Immature natural killer cell (primary cell): ENCODE results near the gene VWA5B2. TPM values are rescaled to one million over a fixed set of nuclear protein-coding genes. Genes with fewer than 3 reads are reported as not detected.

Experiments
- DNase-seq, 3 donors: peaks; one replicate each; pipeline ENCODE4 v3.0.0; 2022; ENCODE audit warnings: mixed read lengths in 1 of 3
- H3K27ac Mint-ChIP-seq, 6 donors: one replicate each; pipeline ENCODE4 v1.8.0; 2020; ENCODE audit warnings: mixed read lengths in 6 of 6, mild to moderate bottlenecking in 5 of 6, inconsistent platforms in 4 of 6, moderate library complexity in 3 of 6
- H3K27me3 Mint-ChIP-seq, 3 donors: one replicate each; pipeline ENCODE4 v1.8.0; 2020 to 2021; ENCODE audit warnings: low read depth in 3 of 3, mild to moderate bottlenecking in 3 of 3, mixed read lengths in 3 of 3, moderate library complexity in 3 of 3, inconsistent platforms in 1 of 3
- H3K36me3 Mint-ChIP-seq, 3 donors: one replicate each; pipeline ENCODE4 v1.8.0; 2020; ENCODE audit warnings: mixed read lengths in 3 of 3, inconsistent platforms in 2 of 3, mild to moderate bottlenecking in 2 of 3
- H3K4me1 Mint-ChIP-seq, 2 donors: one replicate each; pipeline ENCODE4 v1.8.0; 2020; ENCODE audit warnings: inconsistent platforms in 2 of 2, mild to moderate bottlenecking in 2 of 2, mixed read lengths in 2 of 2, moderate library complexity in 1 of 2
- H3K4me3 Mint-ChIP-seq, 5 donors: one replicate each; pipeline ENCODE4 v1.8.0; 2020; ENCODE audit warnings: mild to moderate bottlenecking in 5 of 5, mixed read lengths in 5 of 5, inconsistent platforms in 3 of 5, moderate library complexity in 3 of 5
- H3K9me3 Mint-ChIP-seq, 6 donors: one replicate each; pipeline ENCODE4 v1.8.0; 2020; ENCODE audit warnings: mild to moderate bottlenecking in 6 of 6, mixed read lengths in 6 of 6, inconsistent platforms in 4 of 6, moderate library complexity in 3 of 6
- polyA plus RNA-seq, 3 donors: library from polyadenylated mRNA; unstranded; fragments of 300-500 nt; fragmentation: Illumina TruSeq; gene quantifications; one replicate each; pipeline ENCODE4 v1.2.3, GENCODE V29; 2021

Gene VWA5B2
- polyA plus RNA-seq, 3 donors from 2014 or later = not detected

- peaks cover 8 to 27% (median 17%) of the 10 kb centered on the region in 3 donors for H3K36me3 Mint-ChIP-seq
- no peaks in the 10 kb centered on the region for H3K9me3 Mint-ChIP-seq
- no peak overlapping the region for H3K4me3 Mint-ChIP-seq
- H3K27me3 Mint-ChIP-seq = peaks cover 0 to 2% (median 2%) of the 10 kb centered on the region in 3 donors
- no peak for DNase-seq
- H3K4me1 Mint-ChIP-seq = no peaks in the 10 kb centered on the region
- peak overlapping the region in 1 of 6 donors; percentile 64 for H3K27ac Mint-ChIP-seq
Observed at GRCh38 chr3:184196536-184196935, 32.8 kb upstream of the VWA5B2 start.

- Mint-ChIP-seq H3K27me3 (peaks cover 2% of the 10 kb centered on the region in 3 donors), H3K27ac (no peak overlapping the region), H3K4me1 (no peaks in the 10 kb centered on the region), H3K9me3 (no peaks in the 10 kb centered on the region), H3K4me3 (no peak overlapping the region), H3K36me3 (peaks cover 0 to 13% (median 12%) of the 10 kb centered on the region in 3 donors)
- no peak for DNase-seq
Observed at GRCh38 chr3:184198509-184198908, 30.9 kb upstream of the VWA5B2 start.

GRCh38 chr3:184200825-184201224 is 28.6 kb upstream of the VWA5B2 start:
- Mint-ChIP-seq H3K27me3 (peaks cover 2 to 4% (median 2%) of the 10 kb centered on the region in 3 donors), H3K9me3 (no peaks in the 10 kb centered on the region), H3K4me1 (no peaks in the 10 kb centered on the region), H3K4me3 (no peak overlapping the region), H3K36me3 (peaks cover 0 to 2% (median 0%) of the 10 kb centered on the region in 3 donors), H3K27ac (no peak overlapping the region)
- DNase-seq = no peak

GRCh38 chr3:184203526-184203925 is 25.9 kb upstream of the VWA5B2 start:
- no peaks in the 10 kb centered on the region for H3K4me1 Mint-ChIP-seq
- H3K36me3 Mint-ChIP-seq = no peaks in the 10 kb centered on the region
- peaks cover 2 to 4% (median 2%) of the 10 kb centered on the region in 3 donors for H3K27me3 Mint-ChIP-seq
- DNase-seq = no peak
- H3K4me3 Mint-ChIP-seq = no peak overlapping the region
- H3K9me3 Mint-ChIP-seq = no peaks in the 10 kb centered on the region
- no peak overlapping the region for H3K27ac Mint-ChIP-seq

GRCh38 chr3:184209146-184209923 is 20.1 kb upstream of the VWA5B2 start:
- Mint-ChIP-seq H3K4me3 (no peak overlapping the region), H3K27ac (no peak overlapping the region), H3K27me3 (peaks cover 0 to 6% (median 4%) of the 10 kb centered on the region in 3 donors), H3K4me1 (no peaks in the 10 kb centered on the region), H3K36me3 (no peaks in the 10 kb centered on the region), H3K9me3 (no peaks in the 10 kb centered on the region)
- DNase-seq = no peak

GRCh38 chr3:184211297-184211696 is 18.1 kb upstream of the VWA5B2 start:
- no peaks in the 10 kb centered on the region for H3K4me1 Mint-ChIP-seq
- no peaks in the 10 kb centered on the region for H3K36me3 Mint-ChIP-seq
- H3K4me3 Mint-ChIP-seq = no peak overlapping the region
- no peak overlapping the region for H3K27ac Mint-ChIP-seq
- H3K27me3 Mint-ChIP-seq = peaks cover 0 to 7% (median 4%) of the 10 kb centered on the region in 3 donors
- DNase-seq = no peak
- H3K9me3 Mint-ChIP-seq = no peaks in the 10 kb centered on the region

GRCh38 chr3:184211718-184212117 is 17.7 kb upstream of the VWA5B2 start:
- Mint-ChIP-seq H3K9me3 (no peaks in the 10 kb centered on the region), H3K4me3 (no peak overlapping the region), H3K36me3 (no peaks in the 10 kb centered on the region), H3K27me3 (peaks cover 0 to 7% (median 4%) of the 10 kb centered on the region in 3 donors), H3K4me1 (no peaks in the 10 kb centered on the region), H3K27ac (no peak overlapping the region)
- no peak for DNase-seq

GRCh38 chr3:184218814-184219213 is 10.6 kb upstream of the VWA5B2 start:
- no peaks in the 10 kb centered on the region for H3K4me1 Mint-ChIP-seq

GRCh38 chr3:184222521-184222920 is 6.9 kb upstream of the VWA5B2 start:
- Mint-ChIP-seq H3K4me3 (no peak overlapping the region), H3K36me3 (no peaks in the 10 kb centered on the region), H3K4me1 (no peaks in the 10 kb centered on the region), H3K27ac (no peak overlapping the region), H3K27me3 (peaks cover 2 to 12% (median 10%) of the 10 kb centered on the region in 3 donors), H3K9me3 (no peaks in the 10 kb centered on the region)
- DNase-seq = no peak

More at GRCh38 chr3:184218814-184219213, 10.6 kb upstream of the VWA5B2 start:
- Mint-ChIP-seq H3K27ac (no peak overlapping the region), H3K4me3 (no peak overlapping the region), H3K36me3 (no peaks in the 10 kb centered on the region), H3K27me3 (peaks cover 4 to 8% (median 6%) of the 10 kb centered on the region in 3 donors), H3K9me3 (no peaks in the 10 kb centered on the region)
- DNase-seq = no peak

- Mint-ChIP-seq H3K4me1 (peaks cover 0 to 5% of the 10 kb centered on the region in 2 donors), H3K27me3 (peaks cover 2 to 14% (median 10%) of the 10 kb centered on the region in 3 donors)
Observed at GRCh38 chr3:184223946-184224345, 5.4 kb upstream of the VWA5B2 start.

GRCh38 chr3:184227481-184227935 is 1.9 kb upstream of the VWA5B2 start:
- H3K4me3 Mint-ChIP-seq = no peak overlapping the region
- peaks cover 14 to 28% (median 20%) of the 10 kb centered on the region in 3 donors for H3K27me3 Mint-ChIP-seq
- peaks cover 0 to 3% (median 0%) of the 10 kb centered on the region in 3 donors for H3K36me3 Mint-ChIP-seq
- peak; percentile 49 to 50 (median 50) for DNase-seq
- no peak overlapping the region for H3K27ac Mint-ChIP-seq
- H3K9me3 Mint-ChIP-seq = no peaks in the 10 kb centered on the region
- peaks cover 8 to 14% of the 10 kb centered on the region in 2 donors for H3K4me1 Mint-ChIP-seq

More at GRCh38 chr3:184223946-184224345, 5.4 kb upstream of the VWA5B2 start:
- no peaks in the 10 kb centered on the region for H3K9me3 Mint-ChIP-seq
- H3K27ac Mint-ChIP-seq = no peak overlapping the region
- no peaks in the 10 kb centered on the region for H3K36me3 Mint-ChIP-seq
- no peak for DNase-seq
- no peak overlapping the region for H3K4me3 Mint-ChIP-seq

- no peak overlapping the region for H3K27ac Mint-ChIP-seq
- peak overlapping the region; percentile 50 to 68 (median 62) for H3K4me3 Mint-ChIP-seq
- DNase-seq = no peak
- H3K4me1 Mint-ChIP-seq = peaks cover 8 to 14% of the 10 kb centered on the region in 2 donors
- peaks cover 11 to 28% (median 21%) of the 10 kb centered on the region in 3 donors for H3K27me3 Mint-ChIP-seq
- no peaks in the 10 kb centered on the region for H3K9me3 Mint-ChIP-seq
- H3K36me3 Mint-ChIP-seq = peaks cover 0 to 3% (median 0%) of the 10 kb centered on the region in 3 donors
Observed at GRCh38 chr3:184228376-184229137, 828 bp upstream of the VWA5B2 start.

- Mint-ChIP-seq H3K36me3 (peaks cover 0 to 3% (median 0%) of the 10 kb centered on the region in 3 donors), H3K4me3 (peak overlapping the region in 1 of 5 donors; percentile 29), H3K27ac (no peak overlapping the region), H3K9me3 (no peaks in the 10 kb centered on the region), H3K4me1 (peaks cover 8 to 14% of the 10 kb centered on the region in 2 donors), H3K27me3 (peaks cover 11 to 30% (median 16%) of the 10 kb centered on the region in 3 donors)
- no peak for DNase-seq
Observed at GRCh38 chr3:184230081-184230602, 757 bp downstream of the VWA5B2 start.
